ENCODE results near the gene RALGAPA2. TPM values are rescaled to one million over a fixed set of nuclear protein-coding genes. Genes with fewer than 3 reads are reported as not detected.
A peak's percentile ranks its signal among the peaks of the same experiment; 100 is the strongest.

Gene RALGAPA2
- total and polyA plus RNA-seq, 2 of the 13 experiments (the other 11 are each of a cell fraction or from before 2014, with no cell fraction given), result 13.8 to 17.7 TPM

DNA sequence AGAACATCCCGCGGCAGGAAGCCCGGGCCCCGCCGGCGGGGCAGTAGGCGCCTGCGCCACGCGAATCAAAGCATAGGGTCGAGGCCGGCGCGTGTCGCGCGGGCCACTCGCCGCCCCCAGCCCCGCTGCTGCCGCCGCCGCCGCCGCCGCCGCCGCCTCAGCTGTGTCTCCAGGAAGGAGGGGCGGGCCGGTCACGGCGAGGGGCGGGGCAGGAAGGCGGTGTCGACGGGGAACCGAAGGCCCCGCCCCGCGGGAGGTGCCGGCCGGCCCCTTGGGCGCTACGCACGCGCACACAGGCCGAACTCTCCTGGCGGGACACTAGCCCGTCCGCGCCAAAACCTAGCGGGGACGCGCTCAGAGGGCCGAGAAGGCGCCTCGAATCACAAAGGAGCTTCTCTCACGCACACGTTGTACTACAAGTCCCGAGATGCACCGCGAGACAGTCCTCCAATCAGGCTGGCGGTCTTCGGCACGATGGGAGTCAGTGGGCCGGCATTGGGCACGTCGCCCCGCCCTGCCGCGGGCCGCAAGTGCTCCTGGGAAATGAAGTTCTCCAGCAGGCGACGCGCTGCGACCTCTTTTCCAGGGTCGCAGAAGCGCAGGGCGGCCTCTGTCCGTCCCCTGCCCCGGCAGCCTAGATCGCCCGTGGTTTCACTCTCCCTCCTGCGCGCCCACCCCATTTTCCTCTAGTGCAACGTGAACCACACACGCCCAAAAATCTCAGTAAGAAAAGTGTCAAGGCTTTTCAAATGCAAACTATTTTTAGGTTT, at the start of gene RALGAPA2 (continued):
- TF ChIP-seq ZNF552 (CRISPR knock-in tag; IDR thresholded peaks at IDR 0.05; ENCODE audit: borderline replicate concordance) (no peak; the same call in 1 of the 2 replicates), POLR2G (IDR thresholded peaks at IDR 0.05; ENCODE audit: low read depth, low read length) (peak; percentile 93), POGZ (CRISPR knock-in tag; IDR thresholded peaks at IDR 0.05) (peak; percentile 90), PHF20 (CRISPR knock-in tag; IDR thresholded peaks at IDR 0.05) (peak; percentile 72), KDM3A (CRISPR knock-in tag; IDR thresholded peaks at IDR 0.05; ENCODE audit: low read depth) (peak; percentile 85), NR3C1 (CRISPR knock-in tag; IDR thresholded peaks at IDR 0.05) (no peak), GFI1 (CRISPR knock-in tag; IDR thresholded peaks at IDR 0.05; ENCODE audit: borderline replicate concordance) (peak; percentile 60; the same call in 1 of the 2 replicates), HOXA3 (CRISPR knock-in tag; IDR thresholded peaks at IDR 0.05) (peak; percentile 83), SOX6 (IDR thresholded peaks at IDR 0.05) (no peak), SOX6 (CRISPR knock-in tag; IDR thresholded peaks at IDR 0.05) (peak; percentile 86), ZEB1 (IDR thresholded peaks at IDR 0.05; ENCODE audit: insufficient replicate concordance, low read depth) (no peak), JDP2 (CRISPR knock-in tag; IDR thresholded peaks at IDR 0.05; ENCODE audit: borderline replicate concordance) (no peak; the same call in 1 of the 2 replicates), JARID2 (CRISPR knock-in tag; IDR thresholded peaks at IDR 0.05; ENCODE audit: insufficient replicate concordance) (no peak), U2AF2 (IDR thresholded peaks at IDR 0.05; ENCODE audit: low read depth, low read length) (no peak), ZNF724P (CRISPR knock-in tag; IDR thresholded peaks at IDR 0.05; ENCODE audit: borderline replicate concordance) (peak; percentile 97), YEATS2 (CRISPR knock-in tag; IDR thresholded peaks at IDR 0.05; ENCODE audit: borderline replicate concordance) (peak; percentile 85; the same call in 1 of the 2 replicates), ZNF260 (CRISPR knock-in tag; IDR thresholded peaks at IDR 0.05; ENCODE audit: borderline replicate concordance, low read depth) (no peak), ZNF572 (CRISPR knock-in tag; IDR thresholded peaks at IDR 0.05) (peak; percentile 95; the same call in 1 of the 2 replicates)
- TF ChIP-seq, protein P1, sequence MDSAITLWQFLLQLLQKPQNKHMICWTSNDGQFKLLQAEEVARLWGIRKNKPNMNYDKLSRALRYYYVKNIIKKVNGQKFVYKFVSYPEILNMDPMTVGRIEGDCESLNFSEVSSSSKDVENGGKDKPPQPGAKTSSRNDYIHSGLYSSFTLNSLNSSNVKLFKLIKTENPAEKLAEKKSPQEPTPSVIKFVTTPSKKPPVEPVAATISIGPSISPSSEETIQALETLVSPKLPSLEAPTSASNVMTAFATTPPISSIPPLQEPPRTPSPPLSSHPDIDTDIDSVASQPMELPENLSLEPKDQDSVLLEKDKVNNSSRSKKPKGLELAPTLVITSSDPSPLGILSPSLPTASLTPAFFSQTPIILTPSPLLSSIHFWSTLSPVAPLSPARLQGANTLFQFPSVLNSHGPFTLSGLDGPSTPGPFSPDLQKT (CRISPR knock-in tag; IDR thresholded peaks at IDR 0.05; ENCODE audit: borderline replicate concordance), result no peak
- TF ChIP-seq, protein P2, sequence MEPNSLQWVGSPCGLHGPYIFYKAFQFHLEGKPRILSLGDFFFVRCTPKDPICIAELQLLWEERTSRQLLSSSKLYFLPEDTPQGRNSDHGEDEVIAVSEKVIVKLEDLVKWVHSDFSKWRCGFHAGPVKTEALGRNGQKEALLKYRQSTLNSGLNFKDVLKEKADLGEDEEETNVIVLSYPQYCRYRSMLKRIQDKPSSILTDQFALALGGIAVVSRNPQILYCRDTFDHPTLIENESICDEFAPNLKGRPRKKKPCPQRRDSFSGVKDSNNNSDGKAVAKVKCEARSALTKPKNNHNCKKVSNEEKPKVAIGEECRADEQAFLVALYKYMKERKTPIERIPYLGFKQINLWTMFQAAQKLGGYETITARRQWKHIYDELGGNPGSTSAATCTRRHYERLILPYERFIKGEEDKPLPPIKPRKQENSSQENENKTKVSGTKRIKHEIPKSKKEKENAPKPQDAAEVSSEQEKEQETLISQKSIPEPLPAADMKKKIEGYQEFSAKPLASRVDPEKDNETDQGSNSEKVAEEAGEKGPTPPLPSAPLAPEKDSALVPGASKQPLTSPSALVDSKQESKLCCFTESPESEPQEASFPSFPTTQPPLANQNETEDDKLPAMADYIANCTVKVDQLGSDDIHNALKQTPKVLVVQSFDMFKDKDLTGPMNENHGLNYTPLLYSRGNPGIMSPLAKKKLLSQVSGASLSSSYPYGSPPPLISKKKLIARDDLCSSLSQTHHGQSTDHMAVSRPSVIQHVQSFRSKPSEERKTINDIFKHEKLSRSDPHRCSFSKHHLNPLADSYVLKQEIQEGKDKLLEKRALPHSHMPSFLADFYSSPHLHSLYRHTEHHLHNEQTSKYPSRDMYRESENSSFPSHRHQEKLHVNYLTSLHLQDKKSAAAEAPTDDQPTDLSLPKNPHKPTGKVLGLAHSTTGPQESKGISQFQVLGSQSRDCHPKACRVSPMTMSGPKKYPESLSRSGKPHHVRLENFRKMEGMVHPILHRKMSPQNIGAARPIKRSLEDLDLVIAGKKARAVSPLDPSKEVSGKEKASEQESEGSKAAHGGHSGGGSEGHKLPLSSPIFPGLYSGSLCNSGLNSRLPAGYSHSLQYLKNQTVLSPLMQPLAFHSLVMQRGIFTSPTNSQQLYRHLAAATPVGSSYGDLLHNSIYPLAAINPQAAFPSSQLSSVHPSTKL (CRISPR knock-in tag; IDR thresholded peaks at IDR 0.05), result peak; percentile 71; the same call in 1 of the 2 replicates
- TF ChIP-seq, protein P3, sequence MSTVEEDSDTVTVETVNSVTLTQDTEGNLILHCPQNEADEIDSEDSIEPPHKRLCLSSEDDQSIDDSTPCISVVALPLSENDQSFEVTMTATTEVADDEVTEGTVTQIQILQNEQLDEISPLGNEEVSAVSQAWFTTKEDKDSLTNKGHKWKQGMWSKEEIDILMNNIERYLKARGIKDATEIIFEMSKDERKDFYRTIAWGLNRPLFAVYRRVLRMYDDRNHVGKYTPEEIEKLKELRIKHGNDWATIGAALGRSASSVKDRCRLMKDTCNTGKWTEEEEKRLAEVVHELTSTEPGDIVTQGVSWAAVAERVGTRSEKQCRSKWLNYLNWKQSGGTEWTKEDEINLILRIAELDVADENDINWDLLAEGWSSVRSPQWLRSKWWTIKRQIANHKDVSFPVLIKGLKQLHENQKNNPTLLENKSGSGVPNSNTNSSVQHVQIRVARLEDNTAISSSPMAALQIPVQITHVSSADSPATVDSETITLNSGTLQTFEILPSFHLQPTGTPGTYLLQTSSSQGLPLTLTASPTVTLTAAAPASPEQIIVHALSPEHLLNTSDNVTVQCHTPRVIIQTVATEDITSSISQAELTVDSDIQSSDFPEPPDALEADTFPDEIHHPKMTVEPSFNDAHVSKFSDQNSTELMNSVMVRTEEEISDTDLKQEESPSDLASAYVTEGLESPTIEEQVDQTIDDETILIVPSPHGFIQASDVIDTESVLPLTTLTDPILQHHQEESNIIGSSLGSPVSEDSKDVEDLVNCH (CRISPR knock-in tag; IDR thresholded peaks at IDR 0.05), result no peak
- TF ChIP-seq, protein P4, sequence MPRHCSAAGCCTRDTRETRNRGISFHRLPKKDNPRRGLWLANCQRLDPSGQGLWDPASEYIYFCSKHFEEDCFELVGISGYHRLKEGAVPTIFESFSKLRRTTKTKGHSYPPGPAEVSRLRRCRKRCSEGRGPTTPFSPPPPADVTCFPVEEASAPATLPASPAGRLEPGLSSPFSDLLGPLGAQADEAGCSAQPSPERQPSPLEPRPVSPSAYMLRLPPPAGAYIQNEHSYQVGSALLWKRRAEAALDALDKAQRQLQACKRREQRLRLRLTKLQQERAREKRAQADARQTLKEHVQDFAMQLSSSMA (CRISPR knock-in tag; IDR thresholded peaks at IDR 0.05), result peak; percentile 77; the same call in 1 of the 2 replicates

All from HepG2 (cell line).